ENCODE results near the gene RHOD.

Gene RHOD

DNA sequence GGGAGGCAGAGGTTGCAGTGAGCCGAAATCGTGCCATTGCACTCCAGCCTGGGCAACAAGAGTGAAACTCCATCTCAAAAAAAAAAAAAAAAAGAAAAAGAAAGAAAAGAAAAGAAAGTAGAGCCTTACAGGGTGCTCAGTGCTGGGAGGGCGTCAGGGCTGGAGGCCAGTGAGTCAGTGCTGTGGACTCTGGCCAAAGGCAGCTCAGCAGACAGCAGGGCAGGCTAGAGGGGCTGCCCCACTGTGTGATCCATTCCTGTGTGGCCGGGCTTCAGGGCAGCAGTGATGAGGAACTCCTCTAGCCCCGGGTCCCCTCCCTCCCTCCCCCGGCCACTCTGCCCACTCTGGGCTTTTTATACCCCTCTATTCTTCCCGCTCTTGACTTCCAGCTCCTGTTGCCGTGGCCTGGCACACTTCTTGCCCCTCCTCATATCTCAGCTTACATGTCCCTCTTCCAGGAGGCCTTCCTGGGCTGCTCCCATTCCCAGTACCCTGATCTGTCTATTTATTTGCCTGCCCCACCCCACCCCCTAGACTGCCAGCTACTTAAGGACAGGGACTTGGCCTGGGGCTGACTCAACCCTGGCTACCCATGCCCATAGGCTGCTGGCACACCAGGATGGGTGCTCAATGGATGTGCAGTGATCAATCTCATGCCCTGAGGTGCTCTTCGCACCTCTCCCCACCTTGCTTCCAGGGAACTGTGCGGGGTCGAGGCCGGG, 23.7 kb upstream of the RHOD start:
- no peak for DNase-seq

DNA sequence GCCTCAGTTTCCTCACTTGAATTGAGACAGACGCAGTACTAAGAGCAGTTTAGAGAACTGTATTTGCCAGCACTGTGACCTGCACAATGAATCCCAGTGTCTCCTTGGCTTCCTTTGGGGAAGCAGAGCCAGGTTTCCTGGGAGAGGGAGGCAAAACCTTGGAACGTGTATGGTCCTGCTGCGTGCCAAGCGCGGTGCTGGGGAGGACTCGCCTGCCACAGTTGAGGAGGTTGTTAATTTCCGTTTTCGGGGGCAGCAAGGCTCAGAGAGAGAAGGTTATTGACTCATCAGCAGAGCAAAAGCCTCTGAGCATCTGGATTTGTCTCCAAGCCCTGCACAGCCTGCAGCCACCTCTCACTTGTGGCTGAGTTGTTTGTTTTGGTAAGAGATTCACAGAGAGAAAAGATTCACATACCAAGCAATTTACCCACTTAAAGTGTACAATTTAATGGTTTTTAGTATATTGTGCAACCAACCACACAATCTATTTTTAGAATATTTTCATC, 22.9 kb upstream of the RHOD start:
- DNase-seq = no peak

DNA sequence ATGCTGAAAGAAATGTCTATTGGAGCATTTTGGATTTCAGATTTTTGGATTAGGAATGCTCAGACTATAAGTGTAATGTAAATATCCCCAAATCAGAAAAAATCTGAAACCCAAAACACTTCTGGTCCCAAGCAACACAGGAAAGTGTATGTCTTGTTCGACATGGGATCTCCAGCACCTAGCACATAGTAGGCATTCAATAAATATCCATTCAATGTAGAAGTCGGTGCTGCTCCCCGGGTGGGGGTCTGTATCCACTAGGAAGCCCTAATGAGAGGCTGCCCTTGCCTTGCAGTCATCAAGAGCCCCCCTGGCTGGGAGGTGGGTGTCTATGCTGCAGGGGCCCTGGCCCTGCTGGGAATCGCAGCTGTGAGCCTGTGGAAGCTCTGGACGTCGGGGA, 22.3 kb upstream of the RHOD start:
- no peak for DNase-seq

DNA sequence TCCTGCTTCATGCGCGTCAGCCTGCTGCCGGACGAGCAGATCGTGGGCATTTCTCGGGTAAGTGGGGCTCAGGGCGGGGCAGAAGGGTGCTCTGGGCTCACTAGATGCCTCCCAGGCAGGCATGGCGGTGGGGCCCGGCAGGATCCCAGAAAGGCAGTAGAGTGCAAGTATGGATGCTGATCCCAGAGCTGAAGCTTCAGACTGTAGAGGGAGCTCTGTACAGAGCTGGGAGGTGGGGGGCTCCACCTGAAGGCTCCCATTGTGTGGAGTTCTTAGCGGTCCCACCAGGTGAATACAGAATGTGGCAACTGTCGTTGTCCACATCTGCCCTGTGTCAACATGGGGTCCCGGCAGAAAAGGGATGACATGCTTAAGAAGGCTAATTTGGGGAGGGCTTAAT, 16.5 kb upstream of the RHOD start:
- no peak for DNase-seq

DNA sequence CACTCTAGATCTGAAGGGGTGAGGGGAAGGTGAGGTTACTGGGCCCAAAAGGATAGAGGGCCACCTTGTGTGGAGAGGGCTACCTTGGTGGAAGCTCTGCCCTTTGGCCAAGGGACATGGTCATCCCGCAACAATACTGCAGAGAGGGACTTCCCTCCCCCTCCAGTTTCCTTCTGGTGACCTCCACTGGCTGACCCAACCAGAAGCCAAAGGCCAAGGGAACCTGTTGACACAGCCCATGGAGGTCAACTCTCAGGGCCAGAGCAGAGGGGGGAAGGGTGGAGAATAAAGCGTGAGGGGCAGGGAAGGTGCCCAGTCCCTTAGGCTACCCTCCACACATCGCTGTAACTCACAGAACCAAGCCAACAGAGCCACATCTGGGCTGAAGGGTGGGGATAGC, 15.0 kb upstream of the RHOD start:
- no peak for DNase-seq

DNA sequence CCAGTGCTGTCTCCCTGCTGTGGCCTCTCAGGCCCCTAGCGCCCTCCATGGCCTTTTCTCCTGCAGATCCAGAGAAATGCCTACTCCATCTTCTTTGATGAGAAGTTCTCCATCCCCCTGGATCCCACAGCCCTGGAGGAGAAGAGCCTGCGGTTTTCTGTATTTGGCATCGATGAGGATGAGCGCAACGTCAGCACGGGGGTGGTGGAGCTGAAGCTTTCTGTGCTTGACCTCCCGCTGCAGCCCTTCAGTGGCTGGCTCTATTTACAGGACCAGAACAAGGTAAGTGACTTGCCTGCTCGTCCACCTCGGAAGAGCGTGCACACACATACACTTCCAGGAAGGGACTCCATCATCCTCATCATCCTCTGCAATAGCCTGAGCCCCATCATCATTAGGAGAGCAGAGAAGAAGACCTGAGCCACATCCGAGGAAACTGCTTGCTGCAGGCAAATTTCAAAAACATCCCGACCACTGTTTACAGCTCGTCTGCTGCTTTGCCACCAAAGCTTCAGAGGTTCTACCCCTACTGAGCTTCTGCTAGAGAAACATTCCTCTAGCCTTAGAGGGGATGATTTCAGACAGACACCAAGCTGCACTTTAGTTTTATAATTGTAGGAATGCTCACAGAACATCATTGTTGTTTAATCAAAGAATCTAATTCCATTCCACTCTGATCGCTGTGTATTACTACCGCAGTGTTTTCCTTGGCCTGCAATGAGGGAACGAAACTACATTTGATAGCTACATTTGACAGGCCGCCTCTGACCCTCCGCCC, 12.9 kb upstream of the RHOD start:
- DNase-seq = no peak

DNA sequence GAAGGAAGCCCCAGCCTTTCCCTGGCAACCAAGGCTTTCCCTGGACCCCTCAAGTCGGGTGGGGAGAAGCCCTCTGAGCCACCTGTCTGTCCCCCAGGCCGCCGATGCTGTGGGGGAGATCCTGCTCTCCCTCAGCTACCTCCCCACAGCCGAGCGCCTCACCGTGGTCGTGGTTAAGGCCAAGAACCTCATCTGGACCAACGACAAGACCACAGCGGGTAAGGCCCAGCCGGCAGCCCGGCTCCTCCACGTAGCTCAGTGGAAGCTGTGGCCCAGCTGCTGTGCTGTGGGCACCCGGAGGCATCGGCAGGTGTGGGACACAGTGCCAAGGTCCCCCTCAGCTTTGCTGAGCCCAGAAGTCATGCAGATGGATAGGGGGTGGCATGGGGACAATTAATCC, 12.2 kb upstream of the RHOD start:
- DNase-seq = no peak

DNA sequence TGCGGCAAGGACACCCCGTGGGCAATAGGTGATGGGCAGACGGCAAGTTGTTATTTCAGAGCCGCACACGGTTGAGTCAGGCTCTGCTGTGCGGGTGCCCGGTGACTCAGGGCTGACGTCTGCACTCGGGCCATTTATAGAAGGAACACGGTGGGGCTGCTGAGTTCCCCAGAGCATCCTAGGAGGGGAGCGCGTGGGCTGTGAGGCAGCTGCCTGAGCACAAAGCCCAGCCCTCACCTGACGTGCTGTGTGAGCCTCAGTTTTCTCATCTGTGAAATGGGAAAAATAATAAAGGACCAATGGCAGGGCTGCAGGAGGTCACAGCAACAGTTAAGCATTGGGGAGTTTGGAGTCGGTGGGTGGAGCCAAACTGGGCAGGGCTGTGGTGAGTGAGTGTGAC, 11.3 kb upstream of the RHOD start:
- no peak for DNase-seq

DNA sequence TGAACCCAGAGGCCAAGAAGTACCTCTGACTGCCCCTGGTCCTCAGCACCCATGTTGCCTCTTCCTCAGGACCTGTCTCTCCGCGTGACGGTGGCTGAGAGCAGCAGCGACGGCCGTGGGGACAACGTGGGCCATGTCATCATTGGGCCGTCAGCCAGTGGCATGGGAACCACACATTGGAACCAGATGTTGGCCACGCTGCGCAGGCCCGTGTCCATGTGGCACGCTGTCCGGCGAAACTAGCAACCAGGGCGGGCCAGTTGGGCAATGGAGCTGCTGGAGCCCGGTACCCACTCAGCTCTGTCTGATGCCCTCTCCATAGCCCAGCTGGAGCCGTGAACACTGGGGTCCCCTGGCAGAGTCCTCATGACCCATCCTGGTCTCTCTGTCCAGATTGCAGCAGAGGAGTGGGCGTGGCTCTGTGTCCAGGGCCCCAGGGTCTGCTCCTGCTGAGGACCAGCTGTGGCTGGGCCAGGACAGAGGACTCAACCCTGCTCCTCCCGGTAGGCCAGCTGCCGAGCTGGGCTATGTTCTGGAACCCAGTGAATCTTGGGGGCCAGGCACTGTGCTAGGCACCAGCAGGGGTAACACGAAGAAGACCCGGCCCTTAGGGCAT, 8.0 kb upstream of the RHOD start:
- DNase-seq = no peak

DNA sequence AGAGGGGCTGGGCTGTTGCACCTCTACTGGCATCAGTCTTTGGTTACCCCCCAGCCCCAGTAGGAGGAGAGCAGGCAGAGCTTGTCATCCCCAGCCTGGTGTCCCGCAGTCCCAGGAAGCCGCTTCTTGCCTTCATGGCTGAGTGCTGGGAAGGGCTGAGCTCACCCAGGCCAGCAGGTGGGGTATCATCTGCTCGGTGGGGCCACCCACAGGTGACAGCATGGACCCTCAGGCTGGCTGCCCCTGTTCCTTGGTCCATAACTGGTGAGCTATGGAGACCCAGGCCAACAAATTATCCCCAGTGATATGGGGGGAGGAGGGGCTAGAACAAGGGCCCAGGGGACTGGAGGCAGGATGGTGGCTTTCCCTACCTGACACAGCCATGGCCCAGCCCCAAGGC, 6.5 kb upstream of the RHOD start:
- no peak for DNase-seq

DNA sequence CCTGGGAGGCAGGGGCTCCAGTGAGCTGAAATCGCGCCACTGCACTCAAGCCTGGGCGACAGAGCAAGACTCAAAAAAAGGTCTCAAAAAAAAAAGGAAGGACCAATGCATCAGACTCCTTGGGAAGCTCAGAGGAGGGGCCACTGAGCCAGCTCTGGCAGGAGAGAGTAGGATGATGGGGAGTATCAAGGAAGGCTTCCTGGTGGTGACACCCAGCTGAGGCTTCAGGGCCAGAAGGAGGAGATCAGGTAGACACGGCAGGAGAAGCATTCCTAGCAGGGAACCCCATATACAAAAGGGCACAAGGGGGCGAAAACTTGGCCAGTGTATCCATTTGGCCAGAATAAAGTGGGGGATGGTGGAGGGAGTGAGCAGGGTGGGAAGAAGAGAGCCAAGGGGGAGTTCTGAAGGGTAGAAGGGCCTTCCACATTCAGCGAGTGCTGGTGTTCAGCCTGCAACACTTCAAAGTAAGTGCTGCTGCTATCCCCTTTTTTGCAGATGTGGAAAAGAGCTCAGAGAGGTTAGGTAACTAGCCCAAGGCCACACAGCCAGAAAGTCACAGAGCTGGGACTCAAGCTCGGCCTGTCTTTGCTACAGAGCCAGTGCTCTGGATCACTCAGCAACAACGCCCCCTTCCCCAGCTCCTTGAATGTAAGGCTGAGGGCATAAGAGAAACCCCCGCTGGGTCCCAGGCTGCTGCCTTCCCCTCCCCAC, 5.3 kb upstream of the RHOD start:
- no peak for DNase-seq

DNA sequence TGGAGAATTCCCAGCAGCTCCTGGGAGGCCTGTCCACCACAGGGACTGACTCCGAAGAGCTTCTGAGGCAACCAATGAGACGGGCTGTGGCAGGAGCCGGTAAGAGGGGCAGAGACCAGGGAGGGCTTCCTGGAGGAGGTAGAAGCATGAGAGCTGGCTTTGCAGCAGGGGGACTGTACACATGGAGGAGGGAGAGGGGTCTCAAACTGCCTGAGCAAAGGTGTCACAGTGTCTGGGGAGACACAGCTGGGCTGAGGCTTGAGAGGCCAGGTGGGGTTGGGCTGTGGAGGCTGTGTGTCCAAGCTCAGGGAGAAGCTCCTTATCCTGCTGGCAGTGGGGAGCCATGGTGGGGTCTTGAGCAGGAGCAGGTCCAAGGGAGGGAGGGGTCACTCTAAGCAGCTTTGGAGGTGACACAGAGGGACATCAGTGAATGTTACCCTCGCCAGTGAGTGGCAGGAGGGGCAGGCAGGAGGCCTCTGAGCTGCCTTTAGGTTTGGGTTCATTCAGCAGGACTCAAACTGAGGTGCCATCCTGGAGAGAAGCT, 4.6 kb upstream of the RHOD start:
- DNase-seq = no peak

DNA sequence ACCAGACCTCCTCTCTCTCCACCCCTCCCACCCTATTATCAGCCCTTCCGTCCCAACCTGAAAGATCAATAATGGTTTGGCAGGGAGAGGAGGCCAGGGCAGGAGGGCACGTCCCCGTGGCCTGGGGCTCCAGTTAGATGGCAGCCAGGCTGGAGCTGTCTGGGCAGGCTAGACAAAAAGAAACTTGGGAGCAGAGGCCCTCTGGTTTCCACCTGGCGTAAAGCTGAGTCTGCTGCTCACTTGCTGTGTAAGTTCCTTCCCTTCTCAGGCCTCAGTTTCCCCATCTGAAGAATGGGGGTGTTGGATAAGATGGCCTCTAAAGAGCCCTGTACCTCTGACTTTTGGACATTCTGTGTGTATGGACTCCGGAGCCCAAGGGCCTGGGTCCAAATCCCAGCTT, 3.8 kb upstream of the RHOD start:
- DNase-seq = no peak

DNA sequence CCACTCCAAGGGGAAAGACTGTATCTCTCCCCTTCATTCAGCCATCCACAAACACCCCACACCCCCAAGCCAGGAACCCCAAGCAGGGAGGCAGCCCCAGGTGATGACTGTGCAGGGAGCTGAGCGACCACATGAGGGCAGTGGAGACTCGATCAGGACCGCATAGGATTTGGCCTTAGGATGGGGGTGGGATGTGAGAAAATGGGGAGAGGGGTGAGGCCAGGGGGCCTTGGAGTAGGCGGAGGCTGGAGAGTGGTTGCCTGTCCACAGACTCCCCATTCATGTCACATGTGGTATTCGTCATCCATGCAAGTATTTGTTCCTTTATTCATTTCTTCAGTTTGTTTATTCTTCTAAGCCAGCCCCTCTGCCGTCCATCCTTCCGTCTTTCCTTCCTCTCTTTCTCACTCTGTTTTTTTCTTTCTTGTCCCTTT, 2.7 kb upstream of the RHOD start:
- peak; percentile 30 for DNase-seq

DNA sequence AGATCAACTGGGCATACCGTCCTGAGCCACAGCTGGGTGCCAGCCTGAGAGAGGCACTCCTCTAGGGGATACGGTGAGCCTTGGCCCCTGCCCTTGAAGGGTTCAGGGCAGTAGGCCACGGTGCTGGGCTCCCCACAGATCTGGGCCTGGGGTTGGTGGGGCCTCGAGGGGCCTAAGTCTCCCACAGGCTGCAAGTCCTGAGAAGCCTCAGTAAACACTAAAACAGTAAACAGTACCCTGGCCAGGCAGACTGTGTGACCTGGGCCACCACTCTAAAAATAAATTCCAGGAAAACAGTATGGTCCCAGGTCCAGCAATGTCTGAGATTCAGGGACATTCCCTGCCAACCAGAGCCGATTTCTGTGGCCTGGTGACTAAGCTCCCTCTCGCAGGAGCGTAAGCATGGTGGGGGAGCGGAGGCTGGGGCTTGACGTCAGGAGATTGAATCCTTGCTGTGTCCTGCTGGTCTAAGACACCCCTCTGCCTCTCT, 2.3 kb upstream of the RHOD start:
- no peak for DNase-seq

DNA sequence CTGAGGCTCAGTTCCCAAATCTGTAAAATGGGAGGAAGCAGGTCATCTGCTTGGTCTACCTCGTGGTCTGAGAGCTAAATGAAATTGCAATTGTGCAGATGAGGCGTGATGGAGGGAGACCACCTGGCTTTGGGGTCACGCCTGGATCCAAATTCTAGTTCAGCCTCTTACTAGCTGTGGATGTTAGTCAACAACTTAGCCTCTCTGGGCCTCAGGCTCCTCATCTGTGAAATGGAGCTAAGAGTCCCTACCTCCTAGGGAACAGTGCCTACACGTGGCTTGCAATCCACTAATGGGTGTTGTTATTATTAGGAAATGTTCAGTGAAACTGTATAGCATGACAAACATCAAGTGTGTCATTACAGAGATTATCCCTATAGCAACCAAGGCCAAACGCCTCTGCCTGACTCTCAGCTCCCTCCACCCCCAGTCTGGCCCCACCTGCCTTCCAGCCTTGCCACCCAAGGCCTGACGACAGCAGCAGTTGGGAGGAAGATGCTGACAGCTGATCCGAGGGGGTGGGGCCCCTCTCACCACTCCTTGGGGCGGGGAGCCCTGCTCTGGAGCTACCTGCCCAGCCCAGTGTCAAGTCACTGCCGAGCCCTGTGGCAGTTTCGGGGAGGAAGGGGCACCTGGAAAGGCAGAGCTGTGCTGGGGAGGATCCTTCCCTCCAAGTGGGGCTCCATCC, 1.7 kb upstream of the RHOD start:
- no peak for DNase-seq

DNA sequence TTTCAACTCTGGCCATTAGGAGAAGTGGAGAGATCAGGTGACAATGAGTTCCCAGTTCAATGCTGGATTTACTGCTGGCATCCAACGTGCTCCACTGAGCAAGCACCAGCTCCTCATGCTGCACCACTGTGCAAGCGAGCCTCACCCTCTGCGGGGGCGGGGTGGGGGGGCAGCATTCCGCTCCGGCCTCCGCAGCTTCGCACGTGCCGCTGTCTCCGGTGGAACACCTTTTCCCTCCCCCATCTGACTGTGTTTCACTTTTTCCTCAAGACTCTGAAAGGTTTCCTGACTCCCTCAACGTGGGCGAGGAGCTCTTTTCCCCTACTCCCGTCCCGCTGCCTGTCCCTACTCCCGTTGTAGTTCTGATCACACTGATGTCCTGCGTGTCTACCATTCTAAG, 835 bp upstream of the RHOD start:
- DNase-seq = no peak

DNA sequence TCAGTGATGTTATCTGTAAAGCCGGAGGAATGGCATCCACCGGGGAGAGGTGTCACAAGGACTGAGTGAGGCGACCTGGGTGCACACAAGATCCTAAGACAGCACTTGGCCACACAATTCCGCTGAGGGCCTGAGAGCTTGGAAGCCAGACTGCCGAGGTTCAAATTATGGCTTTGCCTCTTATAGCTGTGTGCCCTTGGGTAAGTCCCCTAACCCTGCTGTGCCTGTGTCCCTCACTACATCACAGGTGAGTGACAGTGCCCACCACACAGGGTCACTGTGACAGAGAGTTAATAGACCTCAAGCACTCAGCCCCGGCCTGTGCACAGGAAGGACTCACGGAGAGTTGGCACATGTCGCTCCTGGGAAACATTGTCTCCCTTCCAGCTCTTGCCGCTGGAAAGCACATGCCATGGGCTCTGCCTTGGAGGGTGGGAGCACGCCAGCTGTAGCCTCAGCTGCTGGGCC, 592 bp downstream of the RHOD start:
- no peak for DNase-seq

DNA sequence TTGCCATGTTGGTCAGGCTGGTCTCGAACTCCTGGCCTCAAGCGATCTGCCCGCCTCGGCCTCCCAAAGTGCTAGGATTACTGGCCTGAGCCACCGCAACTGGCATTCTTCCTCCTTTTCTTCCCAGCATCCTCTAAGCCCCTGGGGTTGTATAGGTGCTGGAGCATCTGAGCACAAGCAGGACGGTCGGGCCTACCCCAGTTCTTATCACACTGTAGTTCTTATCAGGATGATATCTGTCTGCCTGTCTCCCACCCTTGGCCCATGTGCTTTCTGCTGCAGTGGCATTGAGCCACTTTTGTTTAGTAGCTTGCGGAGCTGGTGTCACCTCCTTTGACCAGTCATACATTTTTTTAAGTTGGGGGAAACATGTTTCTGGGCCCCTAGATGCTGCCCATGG, 1.9 kb downstream of the RHOD start:
- DNase-seq = no peak

DNA sequence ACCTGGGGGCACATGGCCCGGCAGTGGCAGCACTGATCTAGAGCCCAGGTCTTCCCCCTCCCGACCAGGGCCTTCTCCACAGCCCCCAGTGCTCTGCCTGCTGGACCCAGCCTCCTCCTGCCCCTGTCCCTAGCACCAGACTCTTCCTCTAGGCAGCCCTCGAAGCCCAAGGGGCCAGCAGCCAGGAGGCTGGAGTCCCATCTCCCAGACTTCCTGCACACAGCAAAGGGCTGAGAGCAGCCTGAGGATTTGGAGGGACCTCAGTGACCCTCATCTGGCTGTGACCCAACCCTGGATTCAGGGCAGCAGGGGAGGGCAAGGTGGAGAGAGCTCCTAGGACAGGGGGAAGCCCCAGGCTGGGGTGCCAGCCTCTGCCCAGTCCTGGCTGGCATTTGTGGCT, 3.0 kb downstream of the RHOD start:
- DNase-seq = no peak

DNA sequence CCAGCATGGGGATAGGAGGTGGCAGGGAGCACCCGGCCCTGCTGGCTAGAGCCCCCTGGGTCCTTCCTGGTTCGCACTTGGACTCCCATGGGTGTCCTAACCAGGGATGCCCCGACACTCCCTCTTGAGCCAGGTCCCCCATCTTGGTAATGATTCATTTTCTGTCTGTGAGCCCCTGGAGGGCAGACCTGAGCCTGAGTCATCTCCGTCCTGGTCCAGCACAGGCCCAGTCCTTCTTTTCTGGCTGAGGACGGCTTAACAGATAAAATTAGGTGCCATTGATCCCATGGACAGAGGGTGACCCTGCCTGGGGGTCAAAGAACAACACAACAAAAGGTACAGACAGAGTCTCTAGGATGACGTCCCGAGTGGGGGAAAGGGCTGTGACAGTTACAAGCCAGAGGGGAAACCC, 3.5 kb downstream of the RHOD start:
- DNase-seq = no peak
